ENCODE data around the gene SYTL5.
"Not testable (repeated sequence)": the region's sequence is repeated elsewhere in the genome, so short reads cannot be mapped to it uniquely, and the experiment has no call there.

SYTL5 gene

GRCh38 chrX:37976153-37976552 is 30.2 kb upstream of the SYTL5 start:
- no peak for DNase-seq (ENCODE audit: low spot score)
- ChIA-PET POLR2A (ENCODE audit: low non-redundant PET) (no interaction called here), CTCF (no interaction called here)
- H3K27ac ChIP-seq = no peak overlapping the region
- TF ChIP-seq CTCF (conservative IDR thresholded peaks at IDR 0.05; ENCODE audit: low read depth) = no peak

- DNase-seq (ENCODE audit: low spot score) = no peak
- CTCF ChIA-PET = no interaction called here
- POLR2A ChIA-PET (ENCODE audit: low non-redundant PET) = no interaction called here
- TF ChIP-seq CTCF (conservative IDR thresholded peaks at IDR 0.05; ENCODE audit: low read depth) = no peak
- no peak overlapping the region for H3K27ac ChIP-seq
Observed at GRCh38 chrX:37984880-37985279, 21.5 kb upstream of the SYTL5 start.

GRCh38 chrX:37986893-37987292 is 19.5 kb upstream of the SYTL5 start:
- no peak for DNase-seq (ENCODE audit: low spot score)
- no peak overlapping the region for H3K27ac ChIP-seq
- POLR2A ChIA-PET (ENCODE audit: low non-redundant PET) = no interaction called here
- no peak for TF ChIP-seq CTCF (conservative IDR thresholded peaks at IDR 0.05; ENCODE audit: low read depth)
- CTCF ChIA-PET = no interaction called here

GRCh38 chrX:37989304-37989703 is 17.0 kb upstream of the SYTL5 start:
- H3K27ac ChIP-seq = no peak overlapping the region
- CTCF ChIA-PET = no interaction called here
- POLR2A ChIA-PET (ENCODE audit: low non-redundant PET) = no interaction called here
- no peak for TF ChIP-seq CTCF (conservative IDR thresholded peaks at IDR 0.05; ENCODE audit: low read depth)
- DNase-seq (ENCODE audit: low spot score) = no peak

GRCh38 chrX:37991303-37991702 is 15.1 kb upstream of the SYTL5 start:
- CTCF ChIA-PET; H3K27ac ChIP-seq; POLR2A ChIA-PET (ENCODE audit: low non-redundant PET): not testable (repeated sequence)

GRCh38 chrX:37993176-37993575 is 13.2 kb upstream of the SYTL5 start:
- no peak for TF ChIP-seq CTCF (conservative IDR thresholded peaks at IDR 0.05; ENCODE audit: low read depth)
- DNase-seq (ENCODE audit: low spot score) = no peak
- CTCF ChIA-PET = interaction anchor here (0.7 kb wide), 1 partner anchor 371 kb away, joined by 8 read pairs; no protein-coding TSS in a partner anchor
- no peak overlapping the region for H3K27ac ChIP-seq
- POLR2A ChIA-PET (ENCODE audit: low non-redundant PET) = no interaction called here

More at GRCh38 chrX:37991303-37991702, 15.1 kb upstream of the SYTL5 start:
- DNase-seq (ENCODE audit: low spot score) = not testable (repeated sequence)

GRCh38 chrX:37993837-37994619 is 12.3 kb upstream of the SYTL5 start:
- TF ChIP-seq CTCF (conservative IDR thresholded peaks at IDR 0.05; ENCODE audit: low read depth) = no peak
- ChIA-PET CTCF (no interaction called here), POLR2A (ENCODE audit: low non-redundant PET) (no interaction called here)
- peak overlapping the region; percentile 74 for H3K27ac ChIP-seq
- DNase-seq (ENCODE audit: low spot score) = peak; percentile 50
